ENCODE results near the gene GFPT2. TPM values are rescaled to one million over a fixed set of nuclear protein-coding genes. Genes with fewer than 3 reads are reported as not detected.

GFPT2 gene
- total RNA-seq, 1 experiment from 2014 or later, result 91.6 TPM

Other genes with a start within 250 kb of the GFPT2 start
- gene RASGEF1C, start 144.1 kb downstream of the GFPT2 start, total RNA-seq (2014; rRNA removed; shearing (Covaris generic)), result 0.78 and 1.4 TPM in 2 replicates
- gene MAPK9, start 61.3 kb downstream of the GFPT2 start, total RNA-seq (2014; rRNA removed; shearing (Covaris generic)), result 28.5 and 43.8 TPM in 2 replicates
- 11.2 and 17.4 TPM in 2 replicates for gene CNOT6, start 141.0 kb upstream of the GFPT2 start, total RNA-seq (2014; rRNA removed; shearing (Covaris generic))
- gene SCGB3A1, start 238.2 kb upstream of the GFPT2 start, total RNA-seq (2014; rRNA removed; shearing (Covaris generic)), result not detected in 2 replicates